ENCODE results near the gene PARP9. TPM values are rescaled to one million over a fixed set of nuclear protein-coding genes. Genes with fewer than 3 reads are reported as not detected.

PARP9 gene
- total RNA-seq, 2 donors from 2014 or later: 20.2 to 28.0 TPM

- no peak for TF ChIP-seq CTCF (IDR thresholded peaks at IDR 0.05)
- Histone ChIP-seq H3K27ac (no peak overlapping the region), H3K9ac (ENCODE audit: low read depth in 2 of 2, low read length in 2 of 2) (no peak overlapping the region), H3K36me3 (no peaks in the 10 kb centered on the region), H3K27me3 (no peaks in the 10 kb centered on the region), H3K4me1 (no peaks in the 10 kb centered on the region), H3K4me3 (no peak overlapping the region), H3K9me3 (no peaks in the 10 kb centered on the region)
- intact Hi-C loops (cut with DNase I): no loop called here
- DNase-seq: no peak
These were observed 26.5 kb upstream of the PARP9 start for GRCh38 chr3:122590610-122591009.

- no peaks in the 10 kb centered on the region for H3K4me1 ChIP-seq
- no peak for DNase-seq
- H3K36me3 ChIP-seq: no peaks in the 10 kb centered on the region
- TF ChIP-seq CTCF (IDR thresholded peaks at IDR 0.05): no peak
- intact Hi-C loops (cut with DNase I): no loop called here
- no peak overlapping the region for H3K27ac ChIP-seq
- no peaks in the 10 kb centered on the region for H3K27me3 ChIP-seq
- no peak overlapping the region for H3K4me3 ChIP-seq
- no peaks in the 10 kb centered on the region for H3K9me3 ChIP-seq
- no peak overlapping the region for H3K9ac ChIP-seq (ENCODE audit: low read depth in 2 of 2, low read length in 2 of 2)
These were observed 25.2 kb upstream of the PARP9 start for GRCh38 chr3:122589297-122589696.

- Histone ChIP-seq H3K9me3 (no peaks in the 10 kb centered on the region), H3K4me3 (no peak overlapping the region), H3K4me1 (no peaks in the 10 kb centered on the region), H3K9ac (ENCODE audit: low read depth in 2 of 2, low read length in 2 of 2) (no peak overlapping the region), H3K27me3 (no peaks in the 10 kb centered on the region), H3K27ac (no peak overlapping the region), H3K36me3 (no peaks in the 10 kb centered on the region)
- TF ChIP-seq CTCF (IDR thresholded peaks at IDR 0.05): no peak
- intact Hi-C loops (cut with DNase I): no loop called here
- DNase-seq: no peak
These were observed 23.5 kb upstream of the PARP9 start for GRCh38 chr3:122587572-122587971.

- H3K27ac ChIP-seq: no peak overlapping the region
- DNase-seq: no peak
- intact Hi-C loops (cut with DNase I): no loop called here
- H3K9ac ChIP-seq (ENCODE audit: low read depth in 2 of 2, low read length in 2 of 2): no peak overlapping the region
- no peaks in the 10 kb centered on the region for H3K4me1 ChIP-seq
- H3K36me3 ChIP-seq: no peaks in the 10 kb centered on the region
- no peak overlapping the region for H3K4me3 ChIP-seq
- no peak for TF ChIP-seq CTCF (IDR thresholded peaks at IDR 0.05)
- peaks cover 4% of the 10 kb centered on the region for H3K9me3 ChIP-seq
- no peaks in the 10 kb centered on the region for H3K27me3 ChIP-seq
These were observed 22.8 kb upstream of the PARP9 start for GRCh38 chr3:122586773-122587485.

GRCh38 chr3:122586098-122586497 lies 22.0 kb upstream of the PARP9 start:
- intact Hi-C loops (cut with DNase I): no loop called here
- no peak for TF ChIP-seq CTCF (IDR thresholded peaks at IDR 0.05)
- Histone ChIP-seq H3K4me1 (no peaks in the 10 kb centered on the region), H3K9me3 (peaks cover 4% of the 10 kb centered on the region), H3K9ac (ENCODE audit: low read depth in 2 of 2, low read length in 2 of 2) (no peak overlapping the region), H3K27ac (no peak overlapping the region), H3K36me3 (no peaks in the 10 kb centered on the region), H3K27me3 (no peaks in the 10 kb centered on the region), H3K4me3 (no peak overlapping the region)
- DNase-seq: no peak

All from colonic mucosa (tissue), 4 donors.